Endodermal cell (in vitro differentiated cells): ENCODE data around the gene PDCD5. TPM values are rescaled to one million over a fixed set of nuclear protein-coding genes. Genes with fewer than 3 reads are reported as not detected.

Source experiments
- DNase-seq: peaks from one replicate; pipeline ENCODE4 v3.0.0-alpha.2; 2017
- H3K27ac ChIP-seq: 2 replicates; pipeline ENCODE4 v1.5.1; 2013; ENCODE audit warnings: mild to moderate bottlenecking, low read depth, low read length, moderate library complexity
- H3K27me3 ChIP-seq: 2 replicates; pipeline ENCODE4 v1.6.1; 2013; ENCODE audit warnings: mild to moderate bottlenecking, low read length, moderate library complexity; ENCODE audit not compliant: insufficient read depth, control insufficient read depth, poor library complexity, severe bottlenecking
- H3K36me3 ChIP-seq: 2 replicates; pipeline ENCODE4 v1.7.0; 2013; ENCODE audit warnings: mild to moderate bottlenecking, low read length, moderate library complexity; ENCODE audit not compliant: control insufficient read depth, insufficient read depth
- H3K4me1 ChIP-seq: one replicate; pipeline ENCODE4 v1.7.0; 2013; ENCODE audit warnings: low read length; ENCODE audit not compliant: control insufficient read depth, insufficient read depth
- H3K4me3 ChIP-seq: 2 replicates; pipeline ENCODE4 v1.5.1; 2013; ENCODE audit warnings: mild to moderate bottlenecking, low read length, moderate library complexity
- H3K9ac ChIP-seq: 2 replicates; pipeline ENCODE4 v1.6.1; 2013; ENCODE audit warnings: mild to moderate bottlenecking, low read length, moderate library complexity; ENCODE audit not compliant: poor library complexity, severe bottlenecking; ENCODE audit errors: extremely low read depth
- H3K9me3 ChIP-seq: 2 replicates; pipeline ENCODE4 v1.6.1; 2013; ENCODE audit warnings: mild to moderate bottlenecking, low read length, moderate library complexity; ENCODE audit not compliant: control insufficient read depth
- H3K27ac Mint-ChIP-seq: 2 replicates; pipeline ENCODE4 v1.8.0; 2020; ENCODE audit warnings: mixed read lengths
- H3K27me3 Mint-ChIP-seq: 2 replicates; pipeline ENCODE4 v1.8.0; 2021; ENCODE audit warnings: mild to moderate bottlenecking, mixed read lengths; ENCODE audit not compliant: insufficient read depth
- H3K36me3 Mint-ChIP-seq: 2 replicates; pipeline ENCODE4 v1.8.0; 2020; ENCODE audit warnings: low read depth, mixed read lengths
- H3K4me1 Mint-ChIP-seq: 2 replicates; pipeline ENCODE4 v1.8.0; 2020; ENCODE audit warnings: mixed read lengths
- H3K4me3 Mint-ChIP-seq: 2 replicates; pipeline ENCODE4 v1.8.0; 2020; ENCODE audit warnings: mild to moderate bottlenecking, moderate library complexity, mixed read lengths
- H3K9me3 Mint-ChIP-seq: 2 replicates; pipeline ENCODE4 v1.8.0; 2020; ENCODE audit warnings: mild to moderate bottlenecking, mixed read lengths
- WGBS, 2 experiments: methylation state at CpG; one replicate each; pipeline versions ENCODE4 v1.1.5 to v1.1.7; 2013; ENCODE audit warnings: missing lambda C conversion rate in 2 of 2, mixed read lengths in 1 of 2; ENCODE audit not compliant: insufficient coverage in 1 of 2, insufficient read length in 1 of 2; 5-methylcytosine and 5-hydroxymethylcytosine counted together
- total RNA-seq, 2 donors: library from RNA; stranded (reverse); fragmentation: NEBNext Ultra II Directional in 1 of 2; extraction: Animal tissue kit (Norgen Biotek cat#: 25700) in 1 of 2; gene quantifications; 2 replicates in 1 of 2; 3 replicates in 1 of 2; pipeline ENCODE4 v1.2.1, GENCODE V29; 2021
- TF ChIP-seq, protein P1 (sequence below): fragments of 200-600 bp; sonication (generic); conservative IDR thresholded peaks from 2 replicates; pipeline ENCODE4 v1.5.0; 2021; ENCODE audit warnings: antibody characterized with exemption, mild to moderate bottlenecking

The PDCD5 gene
- total RNA-seq, 2 donors from 2014 or later, result 100 to 102 TPM

DNA sequence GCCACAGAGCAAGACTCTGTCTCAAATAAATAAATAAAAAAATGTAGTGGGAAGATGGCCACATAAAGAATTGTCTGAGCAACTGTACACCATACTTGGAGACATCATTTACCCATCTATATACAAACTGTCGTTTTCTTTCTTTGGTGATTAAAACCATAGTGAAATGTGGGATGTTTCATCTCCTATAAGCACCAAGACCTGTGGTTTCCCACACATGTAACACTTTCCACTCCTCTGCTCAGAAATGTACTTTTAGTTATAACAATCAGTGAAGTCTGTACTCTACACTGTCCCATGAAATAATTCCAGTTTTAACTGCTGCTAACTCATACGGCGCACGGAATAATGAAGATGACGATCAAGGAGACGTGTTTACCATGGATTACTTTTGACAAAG, 18.3 kb downstream of the PDCD5 start:
- H3K4me3 ChIP-seq, result no peak overlapping the region
- H3K9me3 Mint-ChIP-seq, result peaks cover 2% of the 10 kb centered on the region
- no peak overlapping the region for H3K27ac Mint-ChIP-seq
- WGBS, 2 experiments, result 94 to 96% methylated on average over 5 to 6 of the region's 6 CpGs
- no peak overlapping the region for H3K27ac ChIP-seq
- peaks cover 88% of the 10 kb centered on the region for H3K36me3 ChIP-seq
- peaks cover 2% of the 10 kb centered on the region for H3K9me3 ChIP-seq
- no peak overlapping the region for H3K4me3 Mint-ChIP-seq
- peaks cover 9% of the 10 kb centered on the region for H3K4me1 Mint-ChIP-seq
- H3K4me1 ChIP-seq, result no peaks in the 10 kb centered on the region
- DNase-seq, result no peak
- TF ChIP-seq, protein P1, sequence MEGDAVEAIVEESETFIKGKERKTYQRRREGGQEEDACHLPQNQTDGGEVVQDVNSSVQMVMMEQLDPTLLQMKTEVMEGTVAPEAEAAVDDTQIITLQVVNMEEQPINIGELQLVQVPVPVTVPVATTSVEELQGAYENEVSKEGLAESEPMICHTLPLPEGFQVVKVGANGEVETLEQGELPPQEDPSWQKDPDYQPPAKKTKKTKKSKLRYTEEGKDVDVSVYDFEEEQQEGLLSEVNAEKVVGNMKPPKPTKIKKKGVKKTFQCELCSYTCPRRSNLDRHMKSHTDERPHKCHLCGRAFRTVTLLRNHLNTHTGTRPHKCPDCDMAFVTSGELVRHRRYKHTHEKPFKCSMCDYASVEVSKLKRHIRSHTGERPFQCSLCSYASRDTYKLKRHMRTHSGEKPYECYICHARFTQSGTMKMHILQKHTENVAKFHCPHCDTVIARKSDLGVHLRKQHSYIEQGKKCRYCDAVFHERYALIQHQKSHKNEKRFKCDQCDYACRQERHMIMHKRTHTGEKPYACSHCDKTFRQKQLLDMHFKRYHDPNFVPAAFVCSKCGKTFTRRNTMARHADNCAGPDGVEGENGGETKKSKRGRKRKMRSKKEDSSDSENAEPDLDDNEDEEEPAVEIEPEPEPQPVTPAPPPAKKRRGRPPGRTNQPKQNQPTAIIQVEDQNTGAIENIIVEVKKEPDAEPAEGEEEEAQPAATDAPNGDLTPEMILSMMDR, result no peak
- H3K36me3 Mint-ChIP-seq, result peaks cover 81% of the 10 kb centered on the region
- H3K9ac ChIP-seq, result no peak overlapping the region
- H3K27me3 Mint-ChIP-seq, result no peaks in the 10 kb centered on the region
- H3K27me3 ChIP-seq, result no peaks in the 10 kb centered on the region

DNA sequence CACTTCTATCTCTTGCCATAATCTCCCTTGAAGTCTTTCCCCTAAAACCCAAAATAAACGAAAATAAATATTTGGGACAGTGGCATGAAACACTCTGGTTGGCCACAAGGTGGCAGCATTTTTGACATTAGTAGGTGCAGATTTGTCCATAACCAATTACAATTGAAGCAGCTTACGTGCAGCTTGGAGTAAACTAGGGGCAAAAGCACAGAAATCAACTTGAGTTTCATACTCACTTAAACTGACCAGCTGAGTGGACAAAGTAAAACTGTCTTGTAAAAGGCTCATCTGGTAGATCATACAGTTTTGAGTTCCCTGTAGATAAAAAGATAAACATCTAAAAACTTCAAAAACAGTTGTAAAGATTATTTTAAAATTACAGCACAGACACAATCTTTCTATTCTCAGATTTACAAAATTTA, 18.8 kb downstream of the PDCD5 start:
- Histone ChIP-seq H3K27ac (no peak overlapping the region), H3K4me1 (no peaks in the 10 kb centered on the region), H3K4me3 (no peak overlapping the region), H3K27me3 (no peaks in the 10 kb centered on the region), H3K9me3 (no peaks in the 10 kb centered on the region), H3K36me3 (peaks cover 87% of the 10 kb centered on the region), H3K9ac (no peak overlapping the region)
- no peak overlapping the region for H3K4me3 Mint-ChIP-seq
- H3K27me3 Mint-ChIP-seq, result no peaks in the 10 kb centered on the region
- H3K27ac Mint-ChIP-seq, result no peak overlapping the region
- no peaks in the 10 kb centered on the region for H3K9me3 Mint-ChIP-seq
- peaks cover 79% of the 10 kb centered on the region for H3K36me3 Mint-ChIP-seq
- DNase-seq, result peak; percentile 55
- 64 to 78% methylated on average over 2 of the region's 2 CpGs for WGBS, 2 experiments
- peaks cover 7% of the 10 kb centered on the region for H3K4me1 Mint-ChIP-seq
- TF ChIP-seq, protein P1, result peak; percentile 87

DNA sequence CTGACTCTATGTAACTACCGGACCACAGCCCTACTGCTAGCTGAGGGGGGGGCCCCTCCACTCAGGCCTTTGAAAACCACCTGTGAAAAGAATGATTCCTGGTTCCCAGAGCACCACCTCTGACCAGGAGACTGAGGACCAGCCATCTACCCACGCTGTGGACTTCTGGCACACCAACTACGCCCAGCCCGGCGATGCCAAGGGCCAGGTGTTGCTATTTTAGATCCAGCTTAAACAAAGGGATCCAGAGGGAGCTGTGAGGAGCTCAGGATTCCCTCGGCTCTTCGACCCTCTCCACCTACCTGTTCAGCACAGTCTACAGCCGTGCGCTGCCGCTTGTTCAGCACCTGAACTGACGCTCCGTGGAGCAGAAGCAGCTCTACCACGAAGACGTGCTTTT, 23.0 kb downstream of the PDCD5 start:
- H3K4me3 Mint-ChIP-seq, result no peak overlapping the region
- no peaks in the 10 kb centered on the region for H3K9me3 Mint-ChIP-seq

More for the DNA sequence above, 23.0 kb downstream of the PDCD5 start:
- Histone ChIP-seq H3K4me1 (no peaks in the 10 kb centered on the region), H3K36me3 (peaks cover 79% of the 10 kb centered on the region), H3K4me3 (no peak overlapping the region), H3K9ac (no peak overlapping the region), H3K27me3 (no peaks in the 10 kb centered on the region), H3K9me3 (no peaks in the 10 kb centered on the region), H3K27ac (no peak overlapping the region)
- no peaks in the 10 kb centered on the region for H3K27me3 Mint-ChIP-seq
- no peak for DNase-seq
- H3K36me3 Mint-ChIP-seq, result peaks cover 67% of the 10 kb centered on the region
- TF ChIP-seq, protein P1, result no peak
- H3K4me1 Mint-ChIP-seq, result no peaks in the 10 kb centered on the region
- 97% methylated on average over 14 of the region's 14 CpGs for WGBS, 2 experiments
- no peak overlapping the region for H3K27ac Mint-ChIP-seq
